Transverse colon (tissue), 4 donors: Measurements from ENCODE around the gene PAX7. TPM values are rescaled to one million over a fixed set of nuclear protein-coding genes. Genes with fewer than 3 reads are reported as not detected.
"Not testable (repeated sequence)": the region's sequence is repeated elsewhere in the genome, so short reads cannot be mapped to it uniquely, and the experiment has no call there.

Source experiments
- DNase-seq: peaks from one replicate; pipeline ENCODE4 v3.0.0-alpha.2; 2019
- H3K27ac ChIP-seq, 4 donors: fragments of 200-600 bp; sonication (generic); 2 replicates each; pipeline ENCODE4 v1.5.1; 2016 to 2018; ENCODE audit warnings: inconsistent platforms in 4 of 4
- H3K27me3 ChIP-seq: fragments of 200-600 bp; sonication (generic); 2 replicates; pipeline ENCODE4 v1.5.1; 2017; ENCODE audit warnings: inconsistent platforms
- H3K36me3 ChIP-seq, 4 donors: fragments of 200-600 bp; sonication (generic); 2 replicates each; pipeline ENCODE4 v1.5.1; 2017 to 2019; ENCODE audit warnings: inconsistent platforms in 4 of 4
- H3K4me1 ChIP-seq, 4 donors: fragments of 200-600 bp; sonication (generic); 2 replicates each; pipeline ENCODE4 v1.5.1; 2017 to 2020; ENCODE audit warnings: inconsistent platforms in 4 of 4
- H3K4me3 ChIP-seq, 4 donors: fragments of 200-600 bp; sonication (generic); 1 replicate in 1 of 4; 2 replicates in 3 of 4; pipeline versions ENCODE4 v1.5.1 to v1.6.1; 2017 to 2019; ENCODE audit warnings: inconsistent platforms in 4 of 4
- H3K9me3 ChIP-seq, 2 donors: fragments of 200-600 bp; sonication (generic); 2 replicates each; pipeline ENCODE4 v1.5.1; 2017 to 2019; ENCODE audit warnings: inconsistent platforms in 2 of 2
- EP300 ChIP-seq: sonication (generic); formaldehyde crosslinking; IDR thresholded peaks from one replicate; pipeline ENCODE4 v1.6.1; 2017; ENCODE audit warnings: antibody characterized with exemption, low read depth
- POLR2A ChIP-seq: fragments of 450-650 bp; IDR thresholded peaks from one replicate; pipeline ENCODE4 v1.6.1; 2016; ENCODE audit warnings: antibody characterized with exemption, mild to moderate bottlenecking, moderate library complexity
- POLR2AphosphoS5 ChIP-seq, 3 donors: sonication (generic); formaldehyde crosslinking; IDR thresholded peaks; one replicate each; pipeline ENCODE4 v1.6.1; 2016; ENCODE audit warnings: antibody characterized with exemption in 3 of 3
- WGBS, 2 donors: methylation state at CpG; one replicate each; pipeline ENCODE4 v1.1.5; 2018; ENCODE audit warnings: low coverage in 1 of 2; 5-methylcytosine and 5-hydroxymethylcytosine counted together
- in situ Hi-C, 4 donors: fragments of 200-750 bp; cut with MboI; loops; one replicate each; pipeline versions ENCODE4 v1.15.0 to v1.15.1; 2017; ENCODE audit warnings: low sequenced_read_pairs in 3 of 4, low pct_ligation_motif_present in 1 of 4, low pct_unique_long_range_greater_than_20kb in 1 of 4
- intact Hi-C: fragments of 100-400 bp; cut with DNase I; formaldehyde crosslinking; loops from one replicate; pipeline ENCODE4 v1.15.1; 2023; ENCODE audit warnings: low total_unique reads
- total RNA-seq, 4 donors: library from RNA; depleted of rRNA; stranded (reverse); fragments of >200 nt; gene quantifications; one replicate each; pipeline ENCODE4 v1.1.0, GENCODE V29; 2016
- TF ChIP-seq, protein P1 (sequence below), 5 experiments: fragments of 200-600 bp in 3 of 5; fragments of 450-650 bp in 2 of 5; sonication (generic) in 3 of 5; IDR thresholded peaks; 1 replicate in 2 of 5; 2 replicates in 3 of 5; pipeline ENCODE4 v1.5.1; 2016 to 2017; ENCODE audit warnings: antibody characterized with exemption in 5 of 5, inconsistent platforms in 3 of 5, mild to moderate bottlenecking in 2 of 5, moderate library complexity in 1 of 5

Gene PAX7
- total RNA-seq, 4 donors from 2014 or later, result not detected

DNA sequence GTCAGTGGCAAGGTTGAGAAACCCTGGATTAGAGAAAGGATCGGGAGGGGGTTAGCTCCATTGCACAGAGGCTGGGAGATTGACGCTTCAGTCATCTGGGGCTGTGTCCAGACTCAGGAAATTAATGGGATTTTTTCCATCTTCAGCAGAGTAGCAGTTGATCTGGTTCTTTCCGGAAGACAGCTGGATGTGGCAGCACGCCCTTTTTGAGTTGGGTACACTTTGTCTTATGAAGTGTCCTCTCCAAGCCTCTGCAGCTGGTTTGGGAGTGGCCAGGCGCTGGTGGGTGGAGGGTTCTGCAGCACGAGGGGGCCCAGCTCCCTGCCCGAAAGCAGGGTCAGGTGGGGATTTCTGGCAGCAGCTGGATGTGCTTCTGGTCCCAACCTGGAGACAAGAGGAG lies 133.7 kb downstream of the PAX7 start:
- intact Hi-C loops, result no loop called here

DNA sequence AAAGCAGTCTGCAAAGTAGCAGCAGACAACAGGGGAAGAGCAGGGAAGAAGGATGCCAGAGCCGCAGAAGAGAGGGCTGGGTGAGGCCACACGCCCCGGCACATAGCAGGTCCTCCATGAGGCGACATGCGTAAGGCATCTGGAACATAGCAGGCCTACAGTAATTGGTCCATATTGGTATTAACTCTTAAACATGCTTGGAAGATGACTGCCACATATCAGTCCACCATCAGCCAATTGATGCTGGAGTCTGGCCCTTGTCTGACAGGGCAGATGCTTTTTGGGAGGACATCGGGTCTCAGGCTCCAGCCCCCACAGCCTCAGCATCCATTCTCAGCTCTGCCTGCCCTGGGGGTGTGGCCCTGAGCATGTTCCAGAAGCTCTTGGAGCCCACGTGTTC lies 135.1 kb downstream of the PAX7 start:
- Histone ChIP-seq H3K4me3 (no peak overlapping the region), H3K27me3 (peaks cover 45% of the 10 kb centered on the region), H3K36me3 (no peaks in the 10 kb centered on the region), H3K4me1 (no peaks in the 10 kb centered on the region), H3K9me3 (no peaks in the 10 kb centered on the region), H3K27ac (no peak overlapping the region)
- WGBS, 2 donors, result 75% methylated on average over 7 of the region's 7 CpGs; no CpG with 5 or more reads in 1 of the 2 donors
- in situ Hi-C loops (no loop called here), intact Hi-C loops (no loop called here)
- TF ChIP-seq POLR2A, result no peak
- no peak for TF ChIP-seq POLR2AphosphoS5 (IDR thresholded peaks at IDR 0.05)
- TF ChIP-seq, protein P1, sequence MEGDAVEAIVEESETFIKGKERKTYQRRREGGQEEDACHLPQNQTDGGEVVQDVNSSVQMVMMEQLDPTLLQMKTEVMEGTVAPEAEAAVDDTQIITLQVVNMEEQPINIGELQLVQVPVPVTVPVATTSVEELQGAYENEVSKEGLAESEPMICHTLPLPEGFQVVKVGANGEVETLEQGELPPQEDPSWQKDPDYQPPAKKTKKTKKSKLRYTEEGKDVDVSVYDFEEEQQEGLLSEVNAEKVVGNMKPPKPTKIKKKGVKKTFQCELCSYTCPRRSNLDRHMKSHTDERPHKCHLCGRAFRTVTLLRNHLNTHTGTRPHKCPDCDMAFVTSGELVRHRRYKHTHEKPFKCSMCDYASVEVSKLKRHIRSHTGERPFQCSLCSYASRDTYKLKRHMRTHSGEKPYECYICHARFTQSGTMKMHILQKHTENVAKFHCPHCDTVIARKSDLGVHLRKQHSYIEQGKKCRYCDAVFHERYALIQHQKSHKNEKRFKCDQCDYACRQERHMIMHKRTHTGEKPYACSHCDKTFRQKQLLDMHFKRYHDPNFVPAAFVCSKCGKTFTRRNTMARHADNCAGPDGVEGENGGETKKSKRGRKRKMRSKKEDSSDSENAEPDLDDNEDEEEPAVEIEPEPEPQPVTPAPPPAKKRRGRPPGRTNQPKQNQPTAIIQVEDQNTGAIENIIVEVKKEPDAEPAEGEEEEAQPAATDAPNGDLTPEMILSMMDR (IDR thresholded peaks at IDR 0.05), result no peak
- no peak for TF ChIP-seq EP300
- no peak for DNase-seq

More for the DNA sequence above, 133.7 kb downstream of the PAX7 start:
- no peaks in the 10 kb centered on the region for H3K4me1 ChIP-seq
- no peak overlapping the region for H3K4me3 ChIP-seq
- no peak overlapping the region for H3K27ac ChIP-seq
- no peak for TF ChIP-seq POLR2A
- no peak for TF ChIP-seq POLR2AphosphoS5 (IDR thresholded peaks at IDR 0.05)
- no peak for TF ChIP-seq EP300
- TF ChIP-seq, protein P1 (IDR thresholded peaks at IDR 0.05), result no peak
- DNase-seq, result no peak
- H3K36me3 ChIP-seq, result no peaks in the 10 kb centered on the region
- H3K9me3 ChIP-seq, result no peaks in the 10 kb centered on the region
- 41% methylated on average over 6 of the region's 7 CpGs; no CpG with 5 or more reads in 1 of the 2 donors for WGBS, 2 donors
- H3K27me3 ChIP-seq, result peaks cover 45% of the 10 kb centered on the region
- in situ Hi-C loops, result no loop called here

DNA sequence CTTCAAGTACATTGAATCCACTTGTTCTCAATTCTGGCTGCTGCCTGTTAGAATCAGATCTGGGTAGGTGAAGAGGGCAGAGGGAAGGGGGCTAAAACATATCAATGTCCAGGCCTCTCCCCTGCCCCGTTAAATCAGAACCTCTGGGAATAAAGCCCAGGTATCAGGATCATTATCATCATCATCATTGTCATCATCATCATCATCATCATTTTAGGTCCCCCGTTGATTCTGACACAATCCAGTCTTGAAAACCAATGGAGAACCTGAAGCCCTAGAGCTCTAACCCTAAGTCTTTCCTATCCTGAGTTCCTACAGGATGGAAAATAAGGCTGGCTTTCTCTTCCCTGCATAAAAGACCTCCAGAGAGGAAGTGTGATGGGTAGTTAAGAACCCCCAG lies 135.7 kb downstream of the PAX7 start:
- intact Hi-C loops, result no loop called here
- in situ Hi-C loops, result no loop called here
- TF ChIP-seq EP300, result no peak
- no peak for TF ChIP-seq POLR2AphosphoS5 (IDR thresholded peaks at IDR 0.05)
- TF ChIP-seq POLR2A, result no peak
- TF ChIP-seq, protein P1 (IDR thresholded peaks at IDR 0.05), result no peak
- Histone ChIP-seq H3K27me3 (peaks cover 45% of the 10 kb centered on the region), H3K27ac (no peak overlapping the region), H3K36me3 (no peaks in the 10 kb centered on the region), H3K9me3 (no peaks in the 10 kb centered on the region), H3K4me1 (no peaks in the 10 kb centered on the region), H3K4me3 (no peak overlapping the region)
- 71 to 86% methylated on average over 1 to 2 of the region's 2 CpGs for WGBS, 2 donors
- no peak for DNase-seq

DNA sequence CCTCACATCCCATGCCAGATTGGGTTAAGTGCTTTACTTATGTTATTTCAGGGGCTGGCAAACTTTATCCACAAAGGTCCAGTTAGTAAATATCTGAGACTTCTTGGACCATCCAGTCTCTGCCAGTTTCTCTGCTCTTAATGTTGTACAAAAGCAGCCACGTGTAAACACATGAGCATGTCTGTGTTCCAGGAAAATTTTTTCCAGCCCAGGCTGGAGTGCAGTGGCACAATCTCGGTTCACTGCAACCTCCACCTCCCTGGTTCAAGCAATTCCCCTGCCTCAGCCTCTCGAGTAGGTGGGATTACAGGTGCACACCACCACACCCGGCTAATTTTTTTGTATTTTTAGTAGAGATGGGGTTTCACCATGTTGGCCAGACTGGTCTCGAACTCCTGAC lies 136.9 kb downstream of the PAX7 start:
- in situ Hi-C loops, result not testable (repeated sequence)

DNA sequence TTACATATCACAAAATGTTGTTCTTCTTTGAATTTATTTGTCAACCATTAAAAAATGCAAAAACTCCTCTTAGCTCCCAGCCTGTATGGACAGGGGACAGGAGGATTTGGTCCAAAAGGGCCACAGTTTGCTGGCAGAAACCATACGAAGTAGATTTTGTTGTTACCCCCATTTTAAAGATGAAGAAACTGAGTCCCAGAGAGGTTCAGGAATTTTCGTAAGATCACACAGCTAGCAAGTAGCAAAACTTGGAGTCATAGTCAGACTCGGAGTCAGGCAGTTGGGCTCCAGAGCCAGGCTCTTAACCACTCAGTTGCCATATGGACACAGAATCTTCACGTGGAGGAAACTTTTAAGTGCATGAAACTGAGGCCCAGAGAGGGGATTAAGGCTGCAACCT lies 137.4 kb downstream of the PAX7 start:
- H3K27me3 ChIP-seq, result peaks cover 54% of the 10 kb centered on the region
- H3K9me3 ChIP-seq, result no peaks in the 10 kb centered on the region
- intact Hi-C loops, result no loop called here
- no peaks in the 10 kb centered on the region for H3K4me1 ChIP-seq
- in situ Hi-C loops, result no loop called here
- TF ChIP-seq, protein P1 (IDR thresholded peaks at IDR 0.05), result no peak
- TF ChIP-seq POLR2AphosphoS5 (IDR thresholded peaks at IDR 0.05) (no peak), EP300 (no peak), POLR2A (no peak)
- no peak overlapping the region for H3K27ac ChIP-seq
- 69 to 75% methylated on average over 4 of the region's 4 CpGs for WGBS, 2 donors
- H3K4me3 ChIP-seq, result no peak overlapping the region
- H3K36me3 ChIP-seq, result no peaks in the 10 kb centered on the region
- no peak for DNase-seq

More for the DNA sequence above, 136.9 kb downstream of the PAX7 start:
- 48% methylated on average over 5 of the region's 5 CpGs; no CpG with 5 or more reads in 1 of the 2 donors for WGBS, 2 donors
- H3K4me3 ChIP-seq, H3K4me1 ChIP-seq, intact Hi-C loops, H3K27ac ChIP-seq, H3K9me3 ChIP-seq, H3K36me3 ChIP-seq, DNase-seq: not testable (repeated sequence)
- peaks cover 50% of the 10 kb centered on the region for H3K27me3 ChIP-seq
